Left renal cortex interstitium (tissue), 4 donors: ENCODE data around the gene SEMA3D. TPM values are rescaled to one million over a fixed set of nuclear protein-coding genes. Genes with fewer than 3 reads are reported as not detected.

Experiments
- DNase-seq, 4 donors: peaks; one replicate each; pipeline ENCODE4 v3.0.0-alpha.2; 2013; ENCODE audit warnings: low read depth in 4 of 4, low spot score in 2 of 4, missing footprints in 1 of 4
- polyA plus RNA-seq, 4 donors: library from polyadenylated mRNA; unstranded; fragments of 120-200 nt; gene quantifications; one replicate each; pipeline ENCODE4 v1.2.1, GENCODE V29; 2013; ENCODE audit not compliant: insufficient read length in 4 of 4

The SEMA3D gene
- polyA plus RNA-seq, 4 donors: 34.6 to 46.8 (median 38.6) TPM

DNA sequence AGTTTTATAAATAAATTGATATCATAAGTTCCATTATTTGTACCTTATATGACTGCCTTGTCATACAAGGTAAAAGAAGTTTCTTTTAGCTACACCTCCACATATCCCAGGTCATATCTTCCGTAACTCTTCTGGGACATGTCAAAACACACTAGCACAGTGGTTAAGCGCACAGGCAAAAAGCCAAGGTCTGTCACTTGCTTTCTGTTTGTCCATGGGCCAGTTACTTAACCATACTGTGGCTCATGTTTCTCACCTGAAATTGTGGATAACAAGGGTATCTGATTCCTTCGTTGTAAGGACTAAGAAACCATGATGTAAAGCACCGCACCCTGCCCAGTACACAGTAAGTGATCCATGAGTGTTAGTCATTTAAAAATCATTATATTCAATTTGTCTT, 56.2 kb downstream of the SEMA3D start:
- DNase-seq: no peak

DNA sequence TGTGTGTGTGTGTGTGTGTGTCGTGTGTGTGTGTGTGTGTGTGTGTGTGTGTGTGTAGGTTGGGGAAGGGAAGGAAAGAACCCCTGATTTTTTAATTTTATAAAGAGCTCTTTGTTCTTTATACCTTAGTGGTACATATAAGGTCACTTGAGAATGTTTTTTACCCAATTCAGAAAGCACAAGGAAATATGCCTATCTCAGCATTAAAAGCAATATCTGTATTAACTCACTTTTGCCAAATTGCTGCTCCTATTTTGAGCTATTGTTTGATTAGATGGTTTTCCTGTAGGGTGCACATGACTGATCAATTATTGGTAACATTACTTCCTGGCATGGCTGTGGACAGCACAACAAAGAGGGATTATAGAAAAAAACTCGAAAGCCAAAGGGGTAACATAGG, 60.5 kb downstream of the SEMA3D start:
- no peak for DNase-seq

- peak in 2 of 4 donors; percentile 28 to 45 for DNase-seq
Observed at GRCh38 chr7:85125651-85126131, 61.2 kb downstream of the SEMA3D start.

DNA sequence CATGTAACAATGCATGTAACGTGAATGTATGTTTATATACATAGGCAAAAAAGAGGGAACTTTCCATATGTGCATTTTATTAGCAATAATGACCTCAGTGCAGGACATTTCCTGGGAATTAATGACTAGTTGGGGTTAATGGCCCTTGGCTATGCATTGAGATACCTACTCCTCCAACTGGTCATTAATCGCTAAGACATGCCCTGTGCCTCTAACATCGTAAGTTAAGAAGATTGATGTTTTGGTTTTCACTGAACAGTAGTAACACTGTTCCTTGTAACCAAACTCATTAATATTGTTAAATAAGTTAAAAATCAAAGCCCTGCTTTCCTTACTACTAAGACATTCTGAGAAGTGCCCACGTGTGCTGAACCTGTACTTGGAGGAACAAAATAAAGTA, 61.7 kb downstream of the SEMA3D start:
- peak in 3 of 4 donors; percentile 49 to 82 (median 49) for DNase-seq

- no peak for DNase-seq
Observed at GRCh38 chr7:85119934-85120333, 66.9 kb downstream of the SEMA3D start.

DNA sequence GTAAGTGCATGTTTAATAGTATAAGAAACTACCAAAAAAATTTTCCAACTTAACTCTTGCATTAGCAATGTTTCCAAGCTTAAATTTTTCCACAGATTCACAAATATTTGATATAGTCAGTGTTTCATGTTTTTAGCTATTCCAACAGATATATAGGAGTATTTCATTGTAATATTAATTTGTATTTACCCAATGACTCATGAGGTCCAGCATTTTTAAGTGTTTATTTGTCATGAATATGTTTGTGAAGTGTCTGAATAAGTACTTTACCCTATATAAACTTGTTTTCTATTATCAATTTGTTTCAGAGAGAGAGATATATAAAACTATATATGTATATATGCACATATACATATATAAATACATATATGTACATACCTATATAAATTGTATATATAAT, 71.0 kb downstream of the SEMA3D start:
- no peak for DNase-seq

DNA sequence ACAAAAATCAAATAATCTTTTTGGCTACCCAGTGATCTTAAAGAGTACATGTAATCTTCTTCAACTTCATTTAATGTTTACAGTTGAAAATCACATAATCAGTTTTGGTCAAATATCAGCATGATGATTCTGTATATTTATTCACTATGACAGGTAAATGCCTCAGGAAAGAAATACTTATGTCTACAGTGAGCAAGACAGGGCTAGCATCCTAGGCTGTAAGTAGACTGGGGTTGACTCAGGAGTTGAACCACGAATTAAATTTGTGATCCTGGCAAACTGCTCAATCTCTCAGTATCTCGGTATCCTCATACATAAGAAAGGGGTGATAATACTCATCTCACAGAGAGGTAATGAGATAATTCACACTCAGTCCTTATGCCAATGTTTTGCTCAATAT, 71.8 kb downstream of the SEMA3D start:
- no peak for DNase-seq

DNA sequence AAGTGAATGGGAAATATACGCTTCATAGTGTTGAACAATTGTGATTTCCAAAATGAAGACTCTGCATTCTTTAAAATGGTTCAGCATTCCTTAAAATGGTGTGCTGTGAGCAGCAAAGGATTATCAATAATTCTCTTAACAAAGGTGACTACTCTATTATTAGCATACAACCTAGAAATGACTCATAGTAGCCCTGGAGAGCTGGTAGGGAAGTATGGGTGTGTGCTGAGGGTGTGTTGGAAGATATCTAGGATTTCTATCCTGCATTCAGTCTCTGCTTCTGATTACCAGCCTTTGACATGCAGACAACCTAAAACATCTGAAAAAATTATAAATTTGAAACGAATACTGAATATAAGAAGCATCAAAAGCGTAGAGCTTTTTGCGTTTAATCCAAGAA, 72.5 kb downstream of the SEMA3D start:
- DNase-seq: no peak

DNA sequence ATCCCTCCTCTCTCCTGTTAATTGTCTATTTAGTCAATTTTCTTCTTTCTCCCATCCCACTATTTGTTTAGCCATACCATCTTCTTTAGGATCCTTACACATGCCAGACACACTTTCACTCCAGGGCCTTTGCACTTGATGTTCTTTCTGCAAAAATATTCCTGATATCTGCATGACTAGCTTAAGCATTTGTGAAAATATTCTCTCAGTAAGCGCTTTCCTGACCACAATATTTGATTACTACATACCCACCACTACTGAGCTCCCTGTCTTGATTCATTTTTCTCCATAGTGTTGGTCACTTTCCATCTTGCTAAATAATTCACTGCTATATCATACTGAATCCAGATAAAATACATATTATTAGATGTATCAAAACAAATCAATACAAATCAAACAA, 75.1 kb downstream of the SEMA3D start:
- no peak for DNase-seq

- no peak for DNase-seq
Observed at GRCh38 chr7:85106719-85107118, 80.1 kb downstream of the SEMA3D start.

GRCh38 chr7:85104432-85105205, 82.2 kb downstream of the SEMA3D start:
- DNase-seq: no peak

- DNase-seq: no peak
Observed at GRCh38 chr7:85103962-85104361, 82.9 kb downstream of the SEMA3D start.

DNA sequence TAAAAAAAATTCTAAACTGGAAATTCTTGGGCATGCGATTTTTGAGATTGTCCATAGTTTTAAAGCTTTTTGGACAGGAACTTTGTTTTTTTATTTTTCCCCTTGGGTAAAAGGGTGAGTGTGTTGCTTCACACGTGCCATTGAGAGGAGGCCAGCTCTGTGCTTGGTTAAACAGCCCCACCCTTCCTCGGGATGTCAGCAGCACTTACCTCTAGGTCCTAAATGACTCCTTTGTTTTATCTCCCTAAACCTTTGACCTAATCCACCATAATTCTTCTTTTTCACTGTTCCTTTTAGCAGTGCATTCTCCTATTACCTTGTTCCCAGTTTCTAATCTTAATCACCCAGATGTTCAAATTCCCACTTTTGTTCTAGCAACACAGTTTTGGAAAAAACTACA, 83.5 kb downstream of the SEMA3D start:
- no peak for DNase-seq

GRCh38 chr7:85102813-85103350, 84.0 kb downstream of the SEMA3D start:
- no peak for DNase-seq

DNA sequence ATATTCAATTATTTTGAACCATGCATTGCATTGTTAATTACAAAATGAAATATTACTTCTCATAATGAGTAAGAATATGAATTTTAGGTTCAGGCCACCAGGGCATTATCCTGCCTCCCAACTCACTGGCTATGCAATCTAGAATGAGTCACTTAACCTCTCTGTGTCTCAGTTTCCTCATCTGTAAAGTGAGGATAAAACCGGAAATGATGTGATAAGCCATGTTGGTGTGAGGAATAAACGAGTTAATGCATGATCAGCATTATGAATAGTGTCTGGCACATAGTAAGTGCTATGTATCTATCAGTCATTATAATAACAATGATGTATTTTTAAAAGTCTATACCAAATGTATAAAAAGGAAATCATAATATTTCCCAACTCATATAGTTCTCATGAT, 85.5 kb downstream of the SEMA3D start:
- no peak for DNase-seq

DNA sequence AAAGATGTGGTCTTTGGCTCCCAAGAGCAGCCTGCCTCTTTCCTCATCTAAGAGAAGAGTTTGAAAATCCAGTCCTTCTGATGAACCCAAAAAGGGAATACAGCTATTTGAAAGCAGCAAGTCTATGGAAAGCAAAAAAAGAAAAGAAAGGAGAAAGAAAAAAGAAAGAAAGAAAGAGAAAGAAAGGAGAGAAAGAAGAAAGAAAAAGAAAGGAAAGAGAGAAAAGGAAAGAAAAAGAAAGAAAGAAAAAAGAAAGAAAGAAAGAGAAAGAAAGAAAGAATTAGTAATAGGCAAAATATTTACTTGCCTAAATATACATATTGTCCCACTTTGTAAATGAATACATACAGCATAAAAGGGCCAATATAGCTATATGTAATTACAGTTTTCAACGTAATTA, 89.0 kb downstream of the SEMA3D start:
- DNase-seq: no peak

GRCh38 chr7:85095806-85096205, 91.0 kb downstream of the SEMA3D start:
- DNase-seq: no peak

DNA sequence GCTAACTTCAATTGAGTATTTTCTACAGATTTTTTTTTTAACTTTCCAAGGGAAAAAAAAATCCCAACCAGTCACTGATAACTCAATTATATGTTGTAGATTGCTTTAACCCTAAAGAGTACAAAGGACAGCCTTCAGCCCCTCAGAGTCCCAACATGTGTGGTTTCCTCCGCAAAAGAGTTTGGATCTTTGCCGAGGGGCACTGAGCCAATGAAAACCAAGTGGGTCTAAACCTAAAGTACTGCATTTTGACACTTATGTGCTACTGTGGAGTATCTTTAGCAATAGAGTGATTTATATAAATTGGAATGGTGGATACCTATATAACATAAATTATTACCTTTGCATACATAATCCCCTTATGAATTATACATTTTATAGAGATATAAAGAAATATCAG, 91.5 kb downstream of the SEMA3D start:
- DNase-seq: no peak

GRCh38 chr7:85094046-85094725, 92.7 kb downstream of the SEMA3D start:
- no peak for DNase-seq

DNA sequence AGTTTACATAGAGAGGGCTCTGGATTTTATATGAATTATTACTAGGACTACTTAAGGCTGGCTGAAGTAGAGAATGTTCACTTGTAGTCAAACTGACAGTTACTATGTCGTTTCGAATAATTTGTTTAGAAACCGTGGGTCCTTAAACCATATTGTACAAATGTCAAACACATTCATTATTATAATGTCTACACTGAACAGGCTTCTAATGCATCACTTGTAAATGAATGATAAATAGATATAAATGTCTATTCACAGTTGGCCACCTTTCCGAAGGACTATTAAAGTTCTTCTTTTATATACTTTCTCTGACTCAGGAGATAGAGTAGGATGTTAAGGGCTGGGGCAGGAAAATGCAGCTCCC, 95.3 kb downstream of the SEMA3D start:
- no peak for DNase-seq

- DNase-seq: no peak
Observed at GRCh38 chr7:85090919-85091564, 95.8 kb downstream of the SEMA3D start.
